Esophagus mucosa (tissue), 1 donor: Measurements from ENCODE around the gene GATA1. TPM values are rescaled to one million over a fixed set of nuclear protein-coding genes. Genes with fewer than 3 reads are reported as not detected.
"Not testable (repeated sequence)": the region's sequence is repeated elsewhere in the genome, so short reads cannot be mapped to it uniquely, and the experiment has no call there.

Source experiments
- ATAC-seq: fragments of 200-7000 bp; cut with Tn5 transposase; one replicate; pipeline ENCODE4 v1.9.1; 2020
- total RNA-seq: library from RNA; stranded (reverse); gene quantifications from one replicate; pipeline ENCODE4 v1.2.4, GENCODE V29; 2023
- donor health status: DM: yes; HTN: yes; CAD: no.

Gene GATA1
- total RNA-seq, 1 donor from 2014 or later = not detected

GRCh38 chrX:48815266-48815665, 28.9 kb downstream of the GATA1 start:
- ATAC-seq = no peak

GRCh38 chrX:48816014-48816810, 29.8 kb downstream of the GATA1 start:
- ATAC-seq = peak; percentile 19

- ATAC-seq = no peak
Observed at GRCh38 chrX:48818098-48818497, 31.7 kb downstream of the GATA1 start.

GRCh38 chrX:48818866-48819265, 32.5 kb downstream of the GATA1 start:
- ATAC-seq = no peak

GRCh38 chrX:48819394-48819793, 33.0 kb downstream of the GATA1 start:
- not testable (repeated sequence) for ATAC-seq

GRCh38 chrX:48823053-48823452, 36.7 kb downstream of the GATA1 start:
- ATAC-seq = no peak

GRCh38 chrX:48824066-48824465, 37.7 kb downstream of the GATA1 start:
- no peak for ATAC-seq

- no peak for ATAC-seq
Observed at GRCh38 chrX:48826135-48826875, 39.9 kb downstream of the GATA1 start, which contains the start of gene ERAS. ERAS (plus strand) TSS chrX:48826513; CDS start chrX:48829124, 2,611 bp downstream.

GRCh38 chrX:48826876-48827653, 40.7 kb downstream of the GATA1 start:
- no peak for ATAC-seq

GRCh38 chrX:48827654-48827968, 41.2 kb downstream of the GATA1 start:
- ATAC-seq = no peak

- ATAC-seq = no peak
Observed at GRCh38 chrX:48829016-48829735, 42.8 kb downstream of the GATA1 start.

GRCh38 chrX:48831136-48831908, 44.9 kb downstream of the GATA1 start:
- no peak for ATAC-seq

- no peak for ATAC-seq
Observed at GRCh38 chrX:48831909-48832291, 45.5 kb downstream of the GATA1 start.

- no peak for ATAC-seq
Observed at GRCh38 chrX:48833542-48834138, 47.2 kb downstream of the GATA1 start.

- no peak for ATAC-seq
Observed at GRCh38 chrX:48834383-48834709, 48.0 kb downstream of the GATA1 start.

- ATAC-seq = peak; percentile 10
Observed at GRCh38 chrX:48835524-48836329, 49.3 kb downstream of the GATA1 start, which contains the start of gene PCSK1N. PCSK1N (minus strand) TSS chrX:48835610; CDS start chrX:48835532, 78 bp downstream.

GRCh38 chrX:48839686-48840085, 53.3 kb downstream of the GATA1 start:
- no peak for ATAC-seq
